Stomach smooth muscle (tissue), 2 donors: ENCODE measurements around the gene PSMD8.

ENCODE experiments used
- H3K27ac ChIP-seq: one replicate; pipeline ENCODE4 v1.7.0; 2013; ENCODE audit warnings: mild to moderate bottlenecking, low read length, inconsistent platforms
- H3K27me3 ChIP-seq, 2 donors: one replicate each; pipeline ENCODE4 v1.7.0; 2013; ENCODE audit warnings: low read length in 2 of 2; ENCODE audit not compliant: insufficient read depth in 2 of 2, control insufficient read depth in 1 of 2
- H3K36me3 ChIP-seq, 2 donors: one replicate each; pipeline ENCODE4 v1.7.0; 2013; ENCODE audit warnings: low read length in 2 of 2; ENCODE audit not compliant: control insufficient read depth in 2 of 2, insufficient read depth in 2 of 2
- H3K4me1 ChIP-seq: one replicate; pipeline ENCODE4 v1.7.0; 2013; ENCODE audit warnings: low read length; ENCODE audit not compliant: control insufficient read depth, insufficient read depth
- H3K4me3 ChIP-seq, 2 donors: one replicate each; pipeline ENCODE4 v1.7.0; 2013; ENCODE audit warnings: low read length in 2 of 2
- H3K9ac ChIP-seq, 2 donors: one replicate each; pipeline ENCODE4 v1.7.0; 2013; ENCODE audit warnings: low read length in 2 of 2, mild to moderate bottlenecking in 1 of 2
- H3K9me3 ChIP-seq, 2 donors: one replicate each; pipeline ENCODE4 v1.7.0; 2013; ENCODE audit warnings: low read length in 2 of 2; ENCODE audit not compliant: control insufficient read depth in 2 of 2
- donor health status: healthy.
- donor health status: Pancreatic carcinoma.

The PSMD8 gene

DNA sequence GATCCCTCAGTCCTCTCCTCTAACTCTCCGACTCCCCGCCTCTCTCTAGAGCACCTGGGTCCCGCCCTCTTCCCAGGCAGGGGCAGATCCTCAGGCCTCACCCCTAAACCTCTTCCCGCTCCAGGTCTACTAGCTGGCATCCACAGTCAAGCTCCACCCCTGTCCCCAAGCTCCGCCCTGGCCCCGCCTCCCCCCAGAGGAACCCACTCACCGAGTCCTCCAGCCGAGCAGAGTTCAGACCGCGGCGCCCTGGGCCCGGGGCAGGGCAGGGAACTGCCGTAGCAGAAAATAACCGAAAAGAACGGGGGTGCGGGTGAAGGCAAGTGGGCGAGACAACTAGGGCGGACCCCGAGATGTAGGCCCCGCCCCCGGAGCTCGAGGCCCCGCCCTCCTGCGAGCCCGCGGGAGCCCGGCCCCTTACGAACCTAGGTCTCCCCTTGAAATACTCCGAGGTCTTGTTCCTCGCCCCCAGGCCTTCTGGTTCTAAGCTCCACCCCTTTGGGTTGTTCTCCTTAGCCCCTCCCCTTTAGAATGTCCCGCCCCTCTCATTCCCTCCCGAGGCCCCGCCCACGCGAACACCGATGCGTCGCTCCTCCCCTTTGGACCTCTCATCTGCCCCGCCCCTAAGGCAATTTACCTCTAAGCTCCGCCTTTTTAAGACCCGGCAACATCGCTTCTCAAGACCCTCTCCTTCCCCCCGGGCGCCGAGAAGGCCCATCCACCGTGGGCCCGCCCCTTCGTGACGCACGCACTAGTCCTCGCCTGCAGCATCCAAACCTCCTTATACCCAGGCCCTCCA, 13.4 kb downstream of the PSMD8 start, which contains the start of gene GGN:
Gene GGN, minus strand, starts transcription at position 485 of the 799 bp plus-strand sequence. CDS start 773 bp downstream, outside the sequence.
- no peak within 1 kb of the TSS for H3K27ac ChIP-seq
- H3K27me3 ChIP-seq = peaks cover 15 to 17% of the 10 kb centered on the region in 2 donors
- peaks cover 29% of the 10 kb centered on the region for H3K4me1 ChIP-seq
- H3K4me3 ChIP-seq = peak within 1 kb of the TSS; percentile 64 to 76
- H3K9ac ChIP-seq = peak within 1 kb of the TSS; percentile 42 to 63
- H3K9me3 ChIP-seq = no peaks in the 10 kb centered on the region
- H3K36me3 ChIP-seq = peaks cover 19 to 20% of the 10 kb centered on the region in 2 donors

DNA sequence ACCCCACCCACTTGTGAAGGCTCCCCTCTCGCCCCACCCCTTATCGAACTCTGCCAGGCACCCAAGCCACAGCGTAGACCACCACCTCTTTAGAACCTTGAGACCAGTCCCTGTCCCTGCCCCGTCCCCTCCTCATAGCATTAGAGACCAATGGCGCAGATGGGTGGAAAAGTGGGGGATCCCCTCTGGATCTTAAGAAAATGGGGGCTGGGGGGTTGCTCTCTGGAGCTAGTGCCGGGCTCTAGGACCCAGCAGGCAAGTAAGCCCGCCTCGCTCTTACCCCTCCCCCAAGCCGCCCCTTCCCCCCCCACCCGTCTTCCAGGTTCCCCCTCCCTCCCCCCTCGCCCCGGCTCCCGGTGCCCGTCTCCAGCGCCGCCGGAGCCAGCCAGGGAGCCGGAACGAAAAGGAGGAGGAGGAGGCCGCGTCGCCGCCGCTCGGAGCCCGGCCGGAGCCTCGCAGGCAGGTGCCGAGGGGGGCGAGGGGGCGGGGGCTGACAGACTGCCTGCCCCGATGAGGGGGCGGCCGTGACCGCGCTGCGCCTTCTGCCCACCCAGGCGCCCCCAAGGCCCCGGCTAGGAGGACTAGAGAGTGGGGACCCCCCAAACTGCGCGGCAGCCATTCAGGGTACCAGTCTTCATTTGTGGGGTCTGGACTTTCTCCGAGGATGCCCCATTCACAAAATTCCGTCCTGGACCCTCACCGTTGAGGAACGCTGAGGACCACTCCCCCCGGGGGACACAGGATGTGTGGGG, 14.2 kb downstream of the PSMD8 start, which contains the start of gene SPRED3:
Gene SPRED3, plus strand, starts transcription at position 349 of the 752 bp plus-strand sequence. CDS start 1,606 bp downstream, outside the sequence.
- Histone ChIP-seq H3K9ac (peak within 1 kb of the TSS; percentile 42 to 63), H3K36me3 (peaks cover 11 to 12% of the 10 kb centered on the region in 2 donors), H3K27me3 (peaks cover 15 to 17% of the 10 kb centered on the region in 2 donors), H3K27ac (no peak within 1 kb of the TSS), H3K4me3 (peak within 1 kb of the TSS; percentile 64 to 76), H3K4me1 (peaks cover 29% of the 10 kb centered on the region), H3K9me3 (no peaks in the 10 kb centered on the region)

DNA sequence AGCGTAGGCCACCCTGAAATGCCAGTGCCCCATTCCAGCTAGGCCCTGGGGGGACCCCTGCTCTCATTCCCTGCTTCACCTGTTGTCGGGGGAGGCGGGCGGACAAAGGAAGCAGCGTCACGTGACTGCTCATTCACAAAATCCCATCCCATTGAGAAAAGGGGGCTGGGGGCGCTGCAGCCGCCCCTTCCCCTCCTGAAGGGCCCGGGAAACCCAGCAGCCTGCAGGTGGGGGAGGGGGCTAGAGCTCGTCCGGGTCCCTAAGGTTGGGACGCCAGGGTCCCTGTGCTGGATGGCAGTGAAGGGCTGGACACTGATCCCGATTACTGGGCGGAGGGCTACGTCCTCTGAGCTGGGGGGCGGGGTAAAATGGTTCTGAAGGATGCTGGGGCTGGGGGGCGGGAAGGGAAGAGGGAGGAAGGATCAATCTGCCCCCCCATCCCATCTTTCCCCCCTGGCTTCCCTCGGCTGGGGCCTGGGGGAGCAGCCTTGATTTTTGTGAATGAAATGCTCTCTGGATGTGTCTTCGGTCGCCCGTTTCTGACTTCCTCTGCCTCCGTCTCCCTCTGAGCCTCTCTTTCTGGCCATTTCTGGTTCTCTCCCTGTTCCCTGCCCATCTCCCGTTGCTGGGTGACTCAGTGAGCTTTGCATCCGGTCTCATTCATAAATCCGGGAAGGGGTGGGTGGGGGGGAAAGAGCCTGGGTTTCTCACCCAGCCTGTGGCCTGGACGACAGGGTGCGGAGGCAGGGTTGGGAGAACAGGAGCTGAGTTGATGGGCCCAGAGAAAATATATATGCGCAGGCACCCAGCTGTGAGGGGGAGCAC, 14.9 kb downstream of the PSMD8 start:
- peak overlapping the region; percentile 46 to 62 for H3K4me3 ChIP-seq
- peaks cover 29% of the 10 kb centered on the region for H3K4me1 ChIP-seq
- no peaks in the 10 kb centered on the region for H3K9me3 ChIP-seq
- H3K9ac ChIP-seq = peak overlapping the region in 1 of 2 donors; percentile 63
- no peak overlapping the region for H3K27ac ChIP-seq
- peaks cover 3 to 4% of the 10 kb centered on the region in 2 donors for H3K36me3 ChIP-seq
- H3K27me3 ChIP-seq = peaks cover 18 to 21% of the 10 kb centered on the region in 2 donors

DNA sequence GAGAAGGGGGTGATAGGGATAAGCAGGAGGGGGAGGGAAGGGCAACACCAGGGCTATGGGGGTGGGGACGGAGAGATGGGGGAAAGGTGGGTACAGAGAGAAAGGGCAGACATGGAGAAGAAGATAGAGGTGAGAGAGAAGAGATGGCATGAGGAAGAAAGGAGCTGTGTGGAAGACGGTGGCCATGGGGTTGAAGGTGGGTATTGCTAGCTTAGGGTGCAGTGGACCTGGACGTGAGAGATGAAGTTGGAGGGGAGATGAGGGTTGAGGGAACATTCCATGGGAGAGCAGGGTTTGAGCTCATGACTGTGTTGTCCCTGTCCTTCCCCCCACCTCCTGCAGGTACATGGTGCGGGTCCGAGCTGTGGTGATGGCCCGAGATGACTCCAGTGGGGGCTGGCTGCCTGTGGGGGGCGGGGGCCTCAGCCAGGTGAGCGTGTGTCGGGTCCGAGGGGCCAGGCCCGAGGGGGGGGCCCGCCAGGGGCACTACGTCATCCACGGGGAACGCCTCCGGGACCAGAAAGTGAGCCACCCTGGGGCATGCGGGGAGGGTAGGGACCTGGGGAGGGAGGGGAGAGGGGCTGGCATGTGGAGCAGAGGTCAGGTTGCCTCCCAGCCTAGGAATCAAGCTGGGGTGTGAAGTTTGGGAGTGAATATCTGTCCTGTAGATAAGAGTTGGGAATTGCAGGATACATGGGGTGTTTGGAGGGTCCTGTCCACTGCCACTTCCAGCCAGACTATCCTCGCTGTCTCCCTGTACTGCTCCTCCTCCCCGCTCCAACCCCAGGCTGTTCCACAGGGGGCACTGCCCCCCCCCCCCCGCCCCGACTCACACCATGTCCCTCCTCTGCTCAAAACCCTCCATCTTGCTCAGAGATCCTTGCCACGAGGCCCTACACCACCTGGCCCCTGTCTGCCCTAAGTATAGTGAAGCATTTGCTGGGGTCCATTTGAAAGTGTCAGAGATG, 15.9 kb downstream of the PSMD8 start:
- H3K27me3 ChIP-seq = peaks cover 20 to 27% of the 10 kb centered on the region in 2 donors
- H3K9ac ChIP-seq = no peak overlapping the region
- no peak overlapping the region for H3K27ac ChIP-seq
- peaks cover 29% of the 10 kb centered on the region for H3K4me1 ChIP-seq
- no peaks in the 10 kb centered on the region for H3K9me3 ChIP-seq
- no peaks in the 10 kb centered on the region for H3K36me3 ChIP-seq
- no peak overlapping the region for H3K4me3 ChIP-seq

DNA sequence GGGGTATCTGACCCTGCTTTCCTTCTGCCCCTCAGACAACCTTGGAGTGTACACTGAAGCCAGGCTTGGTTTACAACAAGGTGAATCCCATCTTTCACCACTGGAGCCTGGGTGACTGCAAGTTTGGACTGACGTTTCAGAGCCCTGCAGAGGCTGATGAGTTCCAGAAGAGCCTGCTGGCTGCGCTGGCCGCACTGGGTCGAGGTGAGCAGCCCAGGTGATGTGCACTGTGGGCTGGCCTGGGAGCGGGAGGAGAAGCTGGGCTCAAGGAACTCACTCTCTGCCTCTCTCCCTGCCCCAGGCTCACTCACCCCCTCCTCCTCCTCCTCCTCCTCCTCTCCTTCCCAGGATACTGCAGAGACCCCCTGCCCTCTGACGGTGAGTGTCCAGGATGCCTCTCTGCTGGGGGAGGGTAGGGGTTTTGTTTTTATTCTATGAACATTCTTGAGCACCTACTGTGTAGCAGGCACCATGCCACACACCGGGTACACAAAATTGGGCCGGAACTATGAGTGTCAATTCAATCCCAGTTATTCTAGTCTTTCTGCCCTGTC, 17.6 kb downstream of the PSMD8 start:
- H3K9ac ChIP-seq = no peak overlapping the region
- no peaks in the 10 kb centered on the region for H3K9me3 ChIP-seq
- no peak overlapping the region for H3K4me3 ChIP-seq
- no peaks in the 10 kb centered on the region for H3K36me3 ChIP-seq
- H3K4me1 ChIP-seq = peaks cover 20% of the 10 kb centered on the region
- peaks cover 25 to 28% of the 10 kb centered on the region in 2 donors for H3K27me3 ChIP-seq
- no peak overlapping the region for H3K27ac ChIP-seq

DNA sequence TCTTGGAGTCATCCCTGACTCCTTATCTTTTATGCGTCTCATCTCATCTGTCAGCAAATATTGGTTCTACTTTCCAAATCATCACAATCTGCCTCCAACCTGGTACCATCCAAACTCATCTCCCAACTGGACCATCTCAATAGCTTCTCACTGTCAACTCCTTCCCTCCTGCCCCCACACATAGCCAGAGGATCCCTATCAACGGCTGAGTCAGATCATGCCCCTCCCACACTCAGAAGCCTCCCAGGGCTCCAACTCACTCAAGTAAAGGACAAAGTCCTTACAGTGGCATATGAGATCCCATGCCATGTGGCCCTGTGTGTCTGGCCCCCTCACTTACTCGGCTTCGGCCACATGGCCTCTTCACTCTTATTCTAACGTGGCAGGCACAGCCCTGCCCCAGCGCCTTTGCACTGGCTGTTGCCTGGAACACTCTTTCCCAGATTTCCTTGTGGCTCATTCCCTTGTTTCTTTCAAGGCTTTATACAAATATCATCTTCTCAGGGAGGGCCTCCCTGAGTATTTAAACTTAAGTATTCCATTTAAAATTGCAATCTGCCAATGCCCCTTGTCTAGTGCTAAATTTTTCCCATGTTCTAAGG, 18.4 kb downstream of the PSMD8 start:
- H3K4me1 ChIP-seq = peaks cover 12% of the 10 kb centered on the region
- no peak overlapping the region for H3K4me3 ChIP-seq
- no peak overlapping the region for H3K9ac ChIP-seq
- no peaks in the 10 kb centered on the region for H3K9me3 ChIP-seq
- H3K27ac ChIP-seq = no peak overlapping the region
- no peaks in the 10 kb centered on the region for H3K36me3 ChIP-seq
- peaks cover 29 to 35% of the 10 kb centered on the region in 2 donors for H3K27me3 ChIP-seq

DNA sequence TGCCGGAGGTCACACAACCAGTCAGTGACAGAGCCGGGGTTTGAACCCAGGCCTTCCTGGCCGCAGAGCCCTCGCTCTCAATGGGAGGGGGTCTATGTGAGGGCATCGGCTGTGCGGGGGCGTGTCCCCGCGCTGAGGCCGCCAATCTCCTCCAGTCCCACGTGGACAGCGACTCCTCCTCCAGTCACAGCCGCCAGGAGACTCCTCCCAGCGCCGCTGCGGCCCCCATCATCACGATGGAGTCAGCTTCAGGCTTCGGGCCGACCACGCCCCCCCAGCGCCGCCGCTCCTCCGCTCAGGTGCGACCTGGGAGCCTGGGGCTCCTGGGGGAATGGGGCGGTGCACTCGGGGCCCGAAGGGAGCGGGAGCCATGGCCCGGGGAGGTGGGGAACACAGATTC, 20.1 kb downstream of the PSMD8 start:
- Histone ChIP-seq H3K4me3 (no peak overlapping the region), H3K9me3 (no peaks in the 10 kb centered on the region), H3K27ac (no peak overlapping the region), H3K27me3 (peaks cover 36 to 46% of the 10 kb centered on the region in 2 donors), H3K4me1 (no peaks in the 10 kb centered on the region), H3K36me3 (no peaks in the 10 kb centered on the region), H3K9ac (no peak overlapping the region)

DNA sequence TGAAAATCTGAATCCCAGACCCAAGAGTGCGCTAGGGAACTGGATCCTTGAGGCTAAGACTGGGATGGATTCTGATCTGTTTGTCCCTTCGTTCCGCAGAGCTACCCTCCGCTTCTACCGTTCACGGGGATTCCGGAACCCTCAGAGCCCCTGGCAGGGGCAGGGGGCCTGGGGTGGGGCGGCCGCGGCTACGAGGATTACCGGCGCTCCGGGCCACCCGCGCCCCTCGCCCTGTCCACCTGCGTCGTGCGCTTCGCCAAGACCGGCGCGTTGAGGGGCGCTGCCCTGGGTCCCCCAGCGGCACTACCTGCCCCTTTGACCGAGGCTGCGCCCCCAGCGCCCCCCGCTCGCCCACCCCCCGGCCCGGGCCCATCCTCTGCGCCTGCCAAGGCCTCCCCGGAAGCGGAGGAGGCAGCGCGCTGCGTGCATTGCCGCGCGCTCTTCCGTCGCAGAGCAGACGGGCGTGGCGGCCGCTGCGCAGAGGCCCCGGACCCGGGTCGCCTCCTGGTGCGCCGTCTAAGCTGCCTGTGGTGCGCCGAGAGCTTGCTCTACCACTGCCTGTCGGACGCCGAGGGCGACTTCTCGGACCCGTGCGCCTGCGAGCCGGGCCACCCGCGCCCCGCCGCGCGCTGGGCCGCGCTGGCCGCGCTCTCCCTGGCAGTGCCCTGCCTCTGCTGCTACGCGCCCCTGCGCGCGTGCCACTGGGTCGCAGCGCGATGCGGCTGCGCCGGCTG, 21.2 kb downstream of the PSMD8 start:
- H3K4me1 ChIP-seq = no peaks in the 10 kb centered on the region
- H3K36me3 ChIP-seq = no peaks in the 10 kb centered on the region
- H3K9me3 ChIP-seq = no peaks in the 10 kb centered on the region
- no peak overlapping the region for H3K9ac ChIP-seq
- no peak overlapping the region for H3K27ac ChIP-seq
- H3K4me3 ChIP-seq = no peak overlapping the region
- H3K27me3 ChIP-seq = peaks cover 42 to 57% of the 10 kb centered on the region in 2 donors

DNA sequence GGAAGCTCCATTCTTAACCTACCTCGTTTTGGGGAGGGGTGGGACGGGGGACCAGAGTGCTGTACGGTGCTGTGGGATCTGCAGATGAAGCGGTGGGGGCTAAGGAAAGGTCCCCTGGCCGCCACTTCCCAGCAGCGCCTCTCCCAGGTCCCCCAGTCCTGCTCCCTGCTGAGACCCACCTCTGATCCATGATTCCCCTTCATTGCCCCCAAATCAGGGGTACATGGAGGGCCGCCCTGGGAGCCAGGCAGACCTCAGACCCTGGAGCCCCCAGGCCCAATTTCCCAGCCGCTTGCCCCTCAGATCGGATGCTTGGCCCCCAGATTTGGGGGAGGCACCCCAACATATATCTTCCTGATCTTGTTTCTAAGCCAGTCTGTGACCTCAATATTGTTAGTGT, 24.7 kb downstream of the PSMD8 start:
- no peaks in the 10 kb centered on the region for H3K9me3 ChIP-seq
- peaks cover 3% of the 10 kb centered on the region for H3K4me1 ChIP-seq
- peaks cover 50 to 56% of the 10 kb centered on the region in 2 donors for H3K27me3 ChIP-seq
- no peak overlapping the region for H3K9ac ChIP-seq
- no peak overlapping the region for H3K4me3 ChIP-seq
- H3K36me3 ChIP-seq = no peaks in the 10 kb centered on the region
- H3K27ac ChIP-seq = no peak overlapping the region
